A549 (cell line): ENCODE results near the gene PLEKHA6. TPM values are rescaled to one million over a fixed set of nuclear protein-coding genes. Genes with fewer than 3 reads are reported as not detected.

Source experiments
- BHLHE40 ChIP-seq: IDR thresholded peaks from 2 replicates; pipeline ENCODE4 v1.6.1; 2012; ENCODE audit warnings: low read depth, low read length, inconsistent platforms
- CBX2 ChIP-seq: fragments of 200-600 bp; sonication (generic); IDR thresholded peaks from 2 replicates; pipeline ENCODE4 v1.6.1; 2016; ENCODE audit warnings: low read depth, mild to moderate bottlenecking, borderline replicate concordance
- CBX8 ChIP-seq: fragments of 200-600 bp; sonication (generic); IDR thresholded peaks from 2 replicates; pipeline ENCODE4 v1.6.1; 2016
- CEBPB ChIP-seq, 2 experiments: fragments of >200 bp in 1 of 2; sonication (Bioruptor Twin) in 1 of 2; formaldehyde crosslinking in 1 of 2; IDR thresholded peaks; 2 replicates each; pipeline ENCODE4 v1.6.1; 2012 to 2016
- CHD4 ChIP-seq: fragments of 200-600 bp; sonication (generic); IDR thresholded peaks from 2 replicates; pipeline ENCODE4 v1.6.1; 2016; ENCODE audit warnings: antibody characterized with exemption, mild to moderate bottlenecking, borderline replicate concordance
- CTCF ChIP-seq: fragments of >200 bp; sonication (Bioruptor Twin); formaldehyde crosslinking; IDR thresholded peaks from 3 replicates; pipeline ENCODE4 v1.5.1; 2016
- EHMT2 ChIP-seq: fragments of 200-600 bp; sonication (generic); IDR thresholded peaks from 2 replicates; pipeline ENCODE4 v1.6.1; 2016; ENCODE audit warnings: antibody characterized with exemption, low read depth, mild to moderate bottlenecking, moderate library complexity
- ELK1 ChIP-seq: fragments of 150-350 bp; IDR thresholded peaks from 2 replicates; pipeline ENCODE4 v1.6.1; 2014; ENCODE audit warnings: low read depth, mild to moderate bottlenecking, low read length
- EP300 ChIP-seq, 2 experiments: fragments of >200 bp; sonication (Bioruptor Twin); formaldehyde crosslinking; IDR thresholded peaks; 2 replicates in 1 of 2; 3 replicates in 1 of 2; pipeline ENCODE4 v1.6.1; 2016 to 2017
- ESRRA ChIP-seq: fragments of 150-350 bp; IDR thresholded peaks from 2 replicates; pipeline ENCODE4 v1.6.1; 2014; ENCODE audit warnings: mild to moderate bottlenecking, low read length, borderline replicate concordance
- FOXS1 ChIP-seq: fragments of 250-450 bp; sonication (Bioruptor Pico); IDR thresholded peaks from 2 replicates; pipeline ENCODE4 v1.5.0; 2020; ENCODE audit warnings: mild to moderate bottlenecking, moderate library complexity
- GATA3 ChIP-seq: IDR thresholded peaks from 2 replicates; pipeline ENCODE4 v1.6.1; 2012; ENCODE audit warnings: borderline replicate concordance
- HES2 ChIP-seq: fragments of >200 bp; sonication (Bioruptor Twin); formaldehyde crosslinking; IDR thresholded peaks from 2 replicates; pipeline ENCODE4 v1.6.1; 2016
- HMGXB4 ChIP-seq: fragments of 250-450 bp; sonication (Bioruptor Pico); IDR thresholded peaks from 2 replicates; pipeline ENCODE4 v1.5.0; 2021; ENCODE audit warnings: mild to moderate bottlenecking, moderate library complexity, borderline replicate concordance
- HOXA7 ChIP-seq: fragments of 250-450 bp; sonication (Bioruptor Pico); IDR thresholded peaks from 2 replicates; pipeline ENCODE4 v1.5.0; 2020; ENCODE audit warnings: mild to moderate bottlenecking, moderate library complexity
- HOXB13 ChIP-seq: fragments of 250-450 bp; sonication (Bioruptor Pico); IDR thresholded peaks from 2 replicates; pipeline ENCODE4 v1.5.0; 2020; ENCODE audit warnings: low read depth, mild to moderate bottlenecking, moderate library complexity
- HOXB5 ChIP-seq: fragments of 250-450 bp; sonication (Bioruptor Pico); IDR thresholded peaks from 2 replicates; pipeline ENCODE4 v1.5.0; 2020; ENCODE audit warnings: mild to moderate bottlenecking, moderate library complexity
- JUN ChIP-seq, 2 experiments: fragments of >200 bp; sonication (Bioruptor Twin); formaldehyde crosslinking; IDR thresholded peaks; 2 replicates in 1 of 2; 3 replicates in 1 of 2; pipeline ENCODE4 v1.6.1; 2016 to 2017
- MAZ ChIP-seq: fragments of 150-350 bp; IDR thresholded peaks from 2 replicates; pipeline ENCODE4 v1.6.1; 2014; ENCODE audit warnings: antibody characterized with exemption, low read depth, low read length, borderline replicate concordance
- MYC ChIP-seq: IDR thresholded peaks from 2 replicates; pipeline ENCODE4 v1.6.1; 2012; ENCODE audit warnings: mild to moderate bottlenecking, inconsistent platforms, low read length, improper control_type of control experiment, borderline replicate concordance
- NPAS2 ChIP-seq: fragments of 250-450 bp; sonication (Bioruptor Pico); IDR thresholded peaks from 2 replicates; pipeline ENCODE4 v1.8.0; 2022; ENCODE audit warnings: mild to moderate bottlenecking, moderate library complexity, borderline replicate concordance
- NR3C1 ChIP-seq: fragments of >200 bp; sonication (Bioruptor Twin); formaldehyde crosslinking; IDR thresholded peaks from 3 replicates; pipeline ENCODE4 v1.6.1; 2017
- PBX3 ChIP-seq: IDR thresholded peaks from 2 replicates; pipeline ENCODE4 v1.6.1; 2012
- PHF8 ChIP-seq: fragments of 200-600 bp; sonication (generic); IDR thresholded peaks from 2 replicates; pipeline ENCODE4 v1.6.1; 2016; ENCODE audit warnings: low read depth, mild to moderate bottlenecking, antibody characterized with exemption, moderate library complexity, borderline replicate concordance
- POLR2A ChIP-seq: IDR thresholded peaks from 2 replicates; pipeline ENCODE4 v1.6.1; 2012; ENCODE audit warnings: mild to moderate bottlenecking, low read length
- RCOR1 ChIP-seq: fragments of 150-350 bp; IDR thresholded peaks from 2 replicates; pipeline ENCODE4 v1.6.1; 2014; ENCODE audit warnings: antibody characterized with exemption, low read length, low read depth
- REST ChIP-seq: fragments of 200-600 bp; sonication (generic); IDR thresholded peaks from 2 replicates; pipeline ENCODE4 v1.6.1; 2016; ENCODE audit warnings: antibody characterized with exemption, mild to moderate bottlenecking, moderate library complexity
- RFX5 ChIP-seq: fragments of 450-650 bp; IDR thresholded peaks from 2 replicates; pipeline ENCODE4 v1.7.1; 2014; ENCODE audit warnings: antibody characterized with exemption, mild to moderate bottlenecking, moderate library complexity
- SMC3 ChIP-seq: fragments of >200 bp; sonication (Bioruptor Twin); formaldehyde crosslinking; IDR thresholded peaks from 3 replicates; pipeline ENCODE4 v1.6.1; 2018; ENCODE audit warnings: inconsistent platforms
- TFCP2L1 ChIP-seq: fragments of 250-450 bp; sonication (Bioruptor Pico); IDR thresholded peaks from 2 replicates; pipeline ENCODE4 v1.5.0; 2021; ENCODE audit warnings: mild to moderate bottlenecking
- ZC3H11A ChIP-seq: fragments of 450-650 bp; IDR thresholded peaks from 2 replicates; pipeline ENCODE4 v1.6.1; 2014; ENCODE audit warnings: antibody characterized with exemption, mild to moderate bottlenecking
- ZFP36 ChIP-seq: fragments of 450-650 bp; IDR thresholded peaks from 2 replicates; pipeline ENCODE4 v1.6.1; 2014; ENCODE audit warnings: borderline replicate concordance; ENCODE audit not compliant: partially characterized antibody
- ZNF302 ChIP-seq: fragments of 250-450 bp; sonication (Bioruptor Pico); IDR thresholded peaks from 2 replicates; pipeline ENCODE4 v1.9.0; 2021; ENCODE audit warnings: inconsistent platforms, mild to moderate bottlenecking, moderate library complexity
- ZSCAN20 ChIP-seq: fragments of 250-450 bp; sonication (Bioruptor Pico); IDR thresholded peaks from 2 replicates; pipeline ENCODE4 v1.8.0; 2022; ENCODE audit warnings: mild to moderate bottlenecking, moderate library complexity
- polyA plus RNA-seq, 4 experiments: library from polyadenylated mRNA; depleted of rRNA in 3 of 4; stranded (reverse); fragments of >200 nt; fragmentation: RNase III in 1 of 4; extraction: RNeasy Plus Mini Kit Qiagen cat#74134 plus additional on column Dnase treatment in 1 of 4; gene quantifications; 2 replicates in 3 of 4; 3 replicates in 1 of 4; pipeline ENCODE4 v1.2.3, GENCODE V29; 2011 to 2017

Gene PLEKHA6
- polyA plus RNA-seq, 2 of the 4 experiments (the other 2 are of a cell fraction): 13.0 to 26.2 TPM

GRCh38 chr1:204171751-204172178, 188.0 kb downstream of the PLEKHA6 start (continued):
- TF ChIP-seq NPAS2 (CRISPR knock-in tag) (no peak), FOXS1 (peak; percentile 96; the same call in 1 of the 2 replicates), CBX2 (no peak), ZFP36 (no peak), CBX8 (no peak), RCOR1 (no peak), NR3C1 (no peak), MYC (no peak), JUN (IDR thresholded peaks at IDR 0.05) (peak in 1 of 2 experiments; percentile 36; a peak in 1 of 5 replicates), CHD4 (no peak), CEBPB (IDR thresholded peaks at IDR 0.05) (peak; percentile 66 to 79), PBX3 (no peak), HOXB5 (CRISPR knock-in tag) (peak; percentile 89), HOXB13 (CRISPR knock-in tag) (peak; percentile 95; the same call in 1 of the 2 replicates), ZNF302 (CRISPR knock-in tag) (peak; percentile 83), HES2 (no peak; the same call in 1 of the 2 replicates), RFX5 (no peak), ELK1 (no peak), ZC3H11A (no peak), BHLHE40 (no peak), PHF8 (no peak), HMGXB4 (CRISPR knock-in tag) (no peak), SMC3 (no peak), MAZ (no peak), REST (no peak), EHMT2 (no peak), CTCF (no peak), ZSCAN20 (CRISPR knock-in tag) (0 out of 2 replicates have a peak, but pooled peaks have one; percentile 42), GATA3 (no peak; the same call in 1 of the 2 replicates), TFCP2L1 (CRISPR knock-in tag) (0 out of 2 replicates have a peak, but pooled peaks have one; percentile 15), HOXA7 (CRISPR knock-in tag) (peak; percentile 68; the same call in 1 of the 2 replicates), ESRRA (no peak), EP300 (IDR thresholded peaks at IDR 0.05) (no peak; a peak in 1 of 5 replicates), POLR2A (no peak)
